ENCODE data around the gene KCNH8. TPM values are rescaled to one million over a fixed set of nuclear protein-coding genes. Genes with fewer than 3 reads are reported as not detected.

Gene KCNH8
- total and polyA plus RNA-seq, 2 of the 4 experiments (the other 2 are of a cell fraction): not detected

- H2AK5ac ChIP-seq (ENCODE audit: low read depth, low read length): no peak overlapping the region
- POLR2A ChIA-PET (ENCODE audit: unreplicated experiment): no interaction called here
- no peaks in the 10 kb centered on the region for H3K4me1 ChIP-seq (ENCODE audit: control insufficient read depth, insufficient read depth, low read length)
- no peak overlapping the region for H3K18ac ChIP-seq (ENCODE audit: low read depth, low read length)
- no peak overlapping the region for H3K27ac ChIP-seq (ENCODE audit: insufficient read depth, low read length)
- H3K4me2 ChIP-seq (ENCODE audit: low read depth, low read length): peak overlapping the region; percentile 70
- H3K79me1 ChIP-seq (ENCODE audit: low read depth in 1 of 2, low read length in 2 of 2): no peaks in the 10 kb centered on the region
- H4K8ac ChIP-seq (ENCODE audit: low read depth in 2 of 2, low read length in 2 of 2): no peak overlapping the region
- H4K20me1 ChIP-seq (ENCODE audit: insufficient read depth, low read length): no peaks in the 10 kb centered on the region
- in situ Hi-C loops (cut with MboI; ENCODE audit: low sequenced_read_pairs): no loop called here
- H2BK15ac ChIP-seq (ENCODE audit: low read depth, low read length): no peak overlapping the region
- no peaks in the 10 kb centered on the region for H3K9me3 ChIP-seq (ENCODE audit: control insufficient read depth, insufficient read depth, low read length)
- CTCF ChIA-PET: no interaction called here
- no peak overlapping the region for H3K4ac ChIP-seq (ENCODE audit: low read depth, low read length)
- dilution Hi-C loops (cut with HindIII; ENCODE audit: low sequenced_read_pairs, unreplicated experiment): no loop called here
- no peaks in the 10 kb centered on the region for H3K36me3 ChIP-seq (ENCODE audit: control insufficient read depth, insufficient read depth, low read length)
- no peak overlapping the region for H4K91ac ChIP-seq (ENCODE audit: insufficient read depth, low read depth, low read length)
- no peak overlapping the region for H3K23ac ChIP-seq (ENCODE audit: low read depth, low read length)
- BruUV-seq (replicated peaks): no TSS peak
- no peak overlapping the region for H3K14ac ChIP-seq (replicated peaks; ENCODE audit: low read depth, low read length)
- peak overlapping the region; percentile 48 for H2AK9ac ChIP-seq (replicated peaks; ENCODE audit: low read depth, low read length, poor library complexity)
- H2BK20ac ChIP-seq (ENCODE audit: low read depth, low read length): no peak overlapping the region
- H2AFZ ChIP-seq (replicated peaks; ENCODE audit: low read length, poor library complexity): peak overlapping the region; percentile 88
- H2BK5ac ChIP-seq (ENCODE audit: low read depth, low read length, poor library complexity, severe bottlenecking): no peak overlapping the region
- no peak overlapping the region for H3K9ac ChIP-seq (ENCODE audit: low read depth, low read length)
- ATAC-seq (ENCODE audit: low read depth) (peak; percentile 92), DNase-seq (peak; percentile 20)
- H3K27me3 ChIP-seq (ENCODE audit: control insufficient read depth, insufficient read depth, low read length): peaks cover 3% of the 10 kb centered on the region; the same call in 1 of the 2 replicates
- no peak for TF ChIP-seq SMC3 (IDR thresholded peaks at IDR 0.05; ENCODE audit: low read depth, low read length)
- TF ChIP-seq RAD21 (IDR thresholded peaks at IDR 0.05; ENCODE audit: low read length): no peak
- TF ChIP-seq POLR2A (IDR thresholded peaks at IDR 0.05; ENCODE audit: low read depth, low read length): no peak
- no peak for TF ChIP-seq MXI1 (IDR thresholded peaks at IDR 0.05; ENCODE audit: borderline replicate concordance, low read depth, low read length)
- no peak for TF ChIP-seq FOS (IDR thresholded peaks at IDR 0.05; ENCODE audit: low read depth, low read length)
- no peak for TF ChIP-seq CHD1 (IDR thresholded peaks at IDR 0.05; ENCODE audit: low read depth, low read length)
- peak; percentile 45; the same call in 1 of the 2 replicates for TF ChIP-seq MAZ (IDR thresholded peaks at IDR 0.05; ENCODE audit: borderline replicate concordance, low read depth, low read length)
- TF ChIP-seq, protein P1, sequence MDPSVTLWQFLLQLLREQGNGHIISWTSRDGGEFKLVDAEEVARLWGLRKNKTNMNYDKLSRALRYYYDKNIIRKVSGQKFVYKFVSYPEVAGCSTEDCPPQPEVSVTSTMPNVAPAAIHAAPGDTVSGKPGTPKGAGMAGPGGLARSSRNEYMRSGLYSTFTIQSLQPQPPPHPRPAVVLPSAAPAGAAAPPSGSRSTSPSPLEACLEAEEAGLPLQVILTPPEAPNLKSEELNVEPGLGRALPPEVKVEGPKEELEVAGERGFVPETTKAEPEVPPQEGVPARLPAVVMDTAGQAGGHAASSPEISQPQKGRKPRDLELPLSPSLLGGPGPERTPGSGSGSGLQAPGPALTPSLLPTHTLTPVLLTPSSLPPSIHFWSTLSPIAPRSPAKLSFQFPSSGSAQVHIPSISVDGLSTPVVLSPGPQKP (IDR thresholded peaks at IDR 0.05; ENCODE audit: borderline replicate concordance, low read depth, low read length): no peak
- no peak for TF ChIP-seq RFX5 (IDR thresholded peaks at IDR 0.05; ENCODE audit: low read depth, low read length)
- TF ChIP-seq, protein P2, sequence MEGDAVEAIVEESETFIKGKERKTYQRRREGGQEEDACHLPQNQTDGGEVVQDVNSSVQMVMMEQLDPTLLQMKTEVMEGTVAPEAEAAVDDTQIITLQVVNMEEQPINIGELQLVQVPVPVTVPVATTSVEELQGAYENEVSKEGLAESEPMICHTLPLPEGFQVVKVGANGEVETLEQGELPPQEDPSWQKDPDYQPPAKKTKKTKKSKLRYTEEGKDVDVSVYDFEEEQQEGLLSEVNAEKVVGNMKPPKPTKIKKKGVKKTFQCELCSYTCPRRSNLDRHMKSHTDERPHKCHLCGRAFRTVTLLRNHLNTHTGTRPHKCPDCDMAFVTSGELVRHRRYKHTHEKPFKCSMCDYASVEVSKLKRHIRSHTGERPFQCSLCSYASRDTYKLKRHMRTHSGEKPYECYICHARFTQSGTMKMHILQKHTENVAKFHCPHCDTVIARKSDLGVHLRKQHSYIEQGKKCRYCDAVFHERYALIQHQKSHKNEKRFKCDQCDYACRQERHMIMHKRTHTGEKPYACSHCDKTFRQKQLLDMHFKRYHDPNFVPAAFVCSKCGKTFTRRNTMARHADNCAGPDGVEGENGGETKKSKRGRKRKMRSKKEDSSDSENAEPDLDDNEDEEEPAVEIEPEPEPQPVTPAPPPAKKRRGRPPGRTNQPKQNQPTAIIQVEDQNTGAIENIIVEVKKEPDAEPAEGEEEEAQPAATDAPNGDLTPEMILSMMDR (conservative IDR thresholded peaks at IDR 0.05; ENCODE audit: low read depth, low read length): peak; percentile 17; the same call in 1 of the 2 replicates
- TF ChIP-seq NFE2L2 (IDR thresholded peaks at IDR 0.05; ENCODE audit: low read depth, low read length): no peak
- TF ChIP-seq CEBPB (IDR thresholded peaks at IDR 0.05; ENCODE audit: low read depth, low read length): no peak
- no peak for TF ChIP-seq BHLHE40 (IDR thresholded peaks at IDR 0.05; ENCODE audit: low read depth, low read length)
- 0% methylated on average over 3 of the region's 60 CpGs; no CpG with 5 or more reads in 1 of the 2 experiments for WGBS, 2 experiments (ENCODE audit: extremely low coverage in 2 of 2, insufficient read length in 1 of 2)
- no peaks in the 10 kb centered on the region for H3K9me1 ChIP-seq (ENCODE audit: insufficient read depth, low read length)
- H4K5ac ChIP-seq (ENCODE audit: low read depth, low read length): no peak overlapping the region
- H3K4me3 ChIP-seq (ENCODE audit: insufficient read depth, low read depth, low read length): peak overlapping the region; percentile 46
- intact Hi-C loops (cut with micrococcal nuclease): no loop called here
- H3K56ac ChIP-seq (ENCODE audit: extremely low read depth, insufficient read depth, low read length): no peak overlapping the region
- no peak overlapping the region for H2BK120ac ChIP-seq (ENCODE audit: low read depth, low read length)
These were observed 1.3 kb upstream of the KCNH8 start for GRCh38 chr3:19146685-19147650.
